ENCODE data around the gene KCNMA1.

KCNMA1 gene

GRCh38 chr10:76925636-76926405, 711.8 kb downstream of the KCNMA1 start:
- no peak for TF ChIP-seq ZFX (IDR thresholded peaks at IDR 0.05; ENCODE audit: borderline replicate concordance)
- TF ChIP-seq, protein P1, sequence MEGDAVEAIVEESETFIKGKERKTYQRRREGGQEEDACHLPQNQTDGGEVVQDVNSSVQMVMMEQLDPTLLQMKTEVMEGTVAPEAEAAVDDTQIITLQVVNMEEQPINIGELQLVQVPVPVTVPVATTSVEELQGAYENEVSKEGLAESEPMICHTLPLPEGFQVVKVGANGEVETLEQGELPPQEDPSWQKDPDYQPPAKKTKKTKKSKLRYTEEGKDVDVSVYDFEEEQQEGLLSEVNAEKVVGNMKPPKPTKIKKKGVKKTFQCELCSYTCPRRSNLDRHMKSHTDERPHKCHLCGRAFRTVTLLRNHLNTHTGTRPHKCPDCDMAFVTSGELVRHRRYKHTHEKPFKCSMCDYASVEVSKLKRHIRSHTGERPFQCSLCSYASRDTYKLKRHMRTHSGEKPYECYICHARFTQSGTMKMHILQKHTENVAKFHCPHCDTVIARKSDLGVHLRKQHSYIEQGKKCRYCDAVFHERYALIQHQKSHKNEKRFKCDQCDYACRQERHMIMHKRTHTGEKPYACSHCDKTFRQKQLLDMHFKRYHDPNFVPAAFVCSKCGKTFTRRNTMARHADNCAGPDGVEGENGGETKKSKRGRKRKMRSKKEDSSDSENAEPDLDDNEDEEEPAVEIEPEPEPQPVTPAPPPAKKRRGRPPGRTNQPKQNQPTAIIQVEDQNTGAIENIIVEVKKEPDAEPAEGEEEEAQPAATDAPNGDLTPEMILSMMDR (IDR thresholded peaks at IDR 0.05), result no peak
- H3K27ac ChIP-seq, result no peak overlapping the region

DNA sequence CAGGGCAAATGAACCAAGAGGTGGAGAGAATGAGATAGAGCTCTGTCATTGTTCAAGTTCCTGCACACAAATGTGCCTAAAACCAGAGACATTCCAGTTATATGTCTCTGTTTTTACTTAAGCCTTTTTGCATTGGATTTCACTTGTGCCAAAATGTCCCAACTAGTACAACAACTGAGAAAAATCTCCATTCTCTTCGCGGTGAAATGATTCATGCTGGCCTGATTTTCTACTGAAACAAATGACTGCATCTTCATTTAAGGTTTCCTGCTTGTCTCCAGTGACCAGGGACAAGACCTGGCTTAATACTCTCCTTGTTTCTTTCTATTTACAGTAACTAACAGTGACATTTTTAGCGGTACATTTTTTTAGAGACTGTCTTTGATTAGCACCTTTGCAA, 714.9 kb downstream of the KCNMA1 start:
- TF ChIP-seq, protein P1 (IDR thresholded peaks at IDR 0.05), result no peak
- no peak for TF ChIP-seq ZFX (IDR thresholded peaks at IDR 0.05; ENCODE audit: borderline replicate concordance)
- H3K27ac ChIP-seq, result no peak overlapping the region

- no peak overlapping the region for H3K27ac ChIP-seq
- no peak for TF ChIP-seq ZFX (IDR thresholded peaks at IDR 0.05; ENCODE audit: borderline replicate concordance)
- TF ChIP-seq, protein P1 (IDR thresholded peaks at IDR 0.05), result no peak
These were observed 716.1 kb downstream of the KCNMA1 start for GRCh38 chr10:76921383-76922010.

- TF ChIP-seq, protein P1 (IDR thresholded peaks at IDR 0.05), result no peak
- TF ChIP-seq ZFX (IDR thresholded peaks at IDR 0.05; ENCODE audit: borderline replicate concordance), result no peak
- no peak overlapping the region for H3K27ac ChIP-seq
These were observed 717.0 kb downstream of the KCNMA1 start for GRCh38 chr10:76920581-76920980.

DNA sequence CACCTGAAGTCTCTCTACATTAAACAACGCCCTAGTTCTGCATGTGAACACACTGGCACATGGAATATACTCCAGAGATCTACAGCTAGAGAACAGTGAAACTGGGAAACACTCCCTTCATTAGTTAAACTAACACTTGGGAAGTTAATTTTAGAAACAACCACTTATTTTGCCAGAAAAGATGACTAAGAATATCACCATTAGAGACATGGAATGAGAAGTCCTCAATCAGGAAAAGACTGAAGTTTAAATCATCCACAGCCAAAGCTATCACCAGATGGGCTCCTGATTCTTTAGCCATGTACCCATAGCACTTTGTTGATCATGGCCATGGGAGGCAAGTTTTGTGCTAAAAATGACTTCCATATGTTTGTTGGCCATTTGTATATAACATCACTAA, 719.5 kb downstream of the KCNMA1 start:
- TF ChIP-seq, protein P1 (IDR thresholded peaks at IDR 0.05), result no peak
- TF ChIP-seq ZFX (IDR thresholded peaks at IDR 0.05; ENCODE audit: borderline replicate concordance), result no peak

DNA sequence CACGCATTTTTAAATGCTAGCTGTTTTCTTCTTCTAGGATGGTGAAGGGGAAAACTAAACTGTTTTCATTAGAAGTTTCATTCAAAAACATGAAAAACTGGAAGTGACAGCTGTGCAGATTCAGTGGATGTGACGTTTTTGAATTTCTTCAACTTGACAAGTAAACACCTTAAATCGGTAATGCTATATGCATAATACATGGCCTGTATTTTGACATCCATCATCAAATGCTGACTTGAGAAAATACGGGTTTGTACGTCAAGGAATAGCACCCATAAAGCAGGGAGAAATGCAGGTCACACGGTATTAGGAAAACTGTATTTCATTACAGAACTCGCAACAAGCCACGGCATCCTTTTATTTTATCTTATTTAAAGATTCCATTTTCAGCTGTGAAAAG, 720.5 kb downstream of the KCNMA1 start:
- TF ChIP-seq, protein P1 (IDR thresholded peaks at IDR 0.05), result no peak
- TF ChIP-seq ZFX (IDR thresholded peaks at IDR 0.05; ENCODE audit: borderline replicate concordance), result no peak
- no peak overlapping the region for H3K27ac ChIP-seq

More for the DNA sequence above, 719.5 kb downstream of the KCNMA1 start:
- no peak overlapping the region for H3K27ac ChIP-seq

- TF ChIP-seq, protein P1 (IDR thresholded peaks at IDR 0.05), result no peak
- TF ChIP-seq ZFX (IDR thresholded peaks at IDR 0.05; ENCODE audit: borderline replicate concordance), result no peak
- H3K27ac ChIP-seq, result no peak overlapping the region
These were observed 721.1 kb downstream of the KCNMA1 start for GRCh38 chr10:76916536-76916935.

All from 22Rv1 (cell line).